HG03354 (cell line): Measurements from ENCODE around the gene PDE9A.
"Not testable (repeated sequence)": the region's sequence is repeated elsewhere in the genome, so short reads cannot be mapped to it uniquely, and the experiment has no call there.

ENCODE experiments used
- ATAC-seq: cut with Tn5 transposase; IDR thresholded peaks from one replicate; pipeline ENCODE4 v1.9.1; 2021; ENCODE audit warnings: mild to moderate bottlenecking; ENCODE audit not compliant: unreplicated experiment, poor library complexity, severe bottlenecking

Gene PDE9A

DNA sequence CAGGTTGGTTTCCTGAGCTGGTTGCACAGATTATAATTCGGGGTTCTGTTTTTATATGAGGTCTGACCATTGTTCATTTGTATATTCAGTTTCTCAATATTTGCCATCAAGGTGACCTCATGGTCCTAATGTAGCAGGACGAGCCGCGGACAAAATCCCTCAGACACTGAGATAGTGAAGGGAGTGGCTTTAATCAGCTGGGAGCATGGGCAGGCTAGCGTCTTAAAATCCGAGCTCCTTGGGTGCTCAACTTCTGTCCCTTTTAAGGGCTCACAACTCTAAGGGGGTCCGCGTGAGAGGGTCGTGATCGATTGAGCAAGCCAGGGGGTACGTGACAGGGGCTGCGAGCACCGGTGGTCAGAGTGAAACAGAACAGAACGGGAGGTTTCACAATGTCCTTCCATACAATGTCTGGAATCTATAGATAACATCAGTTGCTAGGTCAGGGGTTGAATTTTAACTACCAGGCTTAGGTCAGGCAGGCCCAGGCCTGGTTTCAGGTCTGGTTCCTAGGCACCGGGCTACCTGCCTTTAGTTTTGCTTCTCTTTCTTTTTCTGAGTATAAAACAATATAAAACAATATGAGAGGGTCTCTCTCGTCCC lies 154.0 kb downstream of the PDE9A start:
- ATAC-seq: not testable (repeated sequence)

DNA sequence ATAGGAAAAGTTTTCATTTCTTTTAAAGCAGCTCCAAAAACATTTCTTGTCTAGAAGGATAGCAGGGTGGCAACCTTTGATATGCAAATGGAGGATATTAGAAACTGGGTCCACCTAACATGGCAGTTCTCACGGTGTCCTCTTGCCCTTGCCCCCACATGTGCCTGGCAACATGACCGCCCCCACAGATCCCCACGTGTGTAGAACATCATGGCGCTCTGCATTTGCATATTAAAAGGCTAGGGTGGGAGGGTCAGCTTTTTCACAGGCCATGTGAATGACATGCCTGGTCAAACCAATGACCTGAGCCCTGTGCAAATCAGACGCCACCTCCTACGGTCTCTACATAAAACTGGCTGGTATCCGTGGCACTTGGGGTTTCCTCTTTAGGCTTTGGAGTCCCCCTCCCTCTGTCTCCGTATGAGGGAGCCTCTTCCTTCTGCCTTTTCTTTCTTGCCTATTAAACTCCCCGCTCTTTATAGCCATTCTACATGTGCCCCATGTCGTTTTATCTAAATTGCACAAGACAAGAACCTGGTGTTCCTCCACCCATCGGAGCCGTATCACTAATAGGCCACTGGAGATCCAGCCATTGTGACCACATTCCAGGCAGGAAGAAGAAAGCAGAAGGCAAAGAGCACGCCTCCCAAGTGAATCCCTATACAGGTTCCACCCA lies 154.7 kb downstream of the PDE9A start:
- ATAC-seq: no peak

DNA sequence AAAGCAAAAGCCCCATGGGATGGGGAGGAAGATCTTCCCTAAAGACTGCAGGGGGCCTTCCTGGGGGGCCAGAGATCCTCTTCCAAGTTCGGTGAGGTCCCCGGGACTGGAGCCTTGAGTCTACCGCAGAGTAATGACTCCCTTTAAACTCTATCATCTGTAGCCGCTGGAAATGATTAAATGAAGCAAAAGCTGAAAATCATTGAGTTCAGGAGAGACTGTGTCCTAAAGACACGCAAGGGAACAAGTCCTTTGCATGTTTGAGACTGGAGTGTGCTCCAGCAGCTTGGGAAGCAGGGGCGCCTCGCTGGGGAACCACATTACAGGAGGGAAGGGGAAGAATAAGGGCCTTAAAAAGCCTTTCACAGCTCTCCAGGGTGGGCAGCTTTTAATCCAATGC lies 155.8 kb downstream of the PDE9A start:
- ATAC-seq: no peak

DNA sequence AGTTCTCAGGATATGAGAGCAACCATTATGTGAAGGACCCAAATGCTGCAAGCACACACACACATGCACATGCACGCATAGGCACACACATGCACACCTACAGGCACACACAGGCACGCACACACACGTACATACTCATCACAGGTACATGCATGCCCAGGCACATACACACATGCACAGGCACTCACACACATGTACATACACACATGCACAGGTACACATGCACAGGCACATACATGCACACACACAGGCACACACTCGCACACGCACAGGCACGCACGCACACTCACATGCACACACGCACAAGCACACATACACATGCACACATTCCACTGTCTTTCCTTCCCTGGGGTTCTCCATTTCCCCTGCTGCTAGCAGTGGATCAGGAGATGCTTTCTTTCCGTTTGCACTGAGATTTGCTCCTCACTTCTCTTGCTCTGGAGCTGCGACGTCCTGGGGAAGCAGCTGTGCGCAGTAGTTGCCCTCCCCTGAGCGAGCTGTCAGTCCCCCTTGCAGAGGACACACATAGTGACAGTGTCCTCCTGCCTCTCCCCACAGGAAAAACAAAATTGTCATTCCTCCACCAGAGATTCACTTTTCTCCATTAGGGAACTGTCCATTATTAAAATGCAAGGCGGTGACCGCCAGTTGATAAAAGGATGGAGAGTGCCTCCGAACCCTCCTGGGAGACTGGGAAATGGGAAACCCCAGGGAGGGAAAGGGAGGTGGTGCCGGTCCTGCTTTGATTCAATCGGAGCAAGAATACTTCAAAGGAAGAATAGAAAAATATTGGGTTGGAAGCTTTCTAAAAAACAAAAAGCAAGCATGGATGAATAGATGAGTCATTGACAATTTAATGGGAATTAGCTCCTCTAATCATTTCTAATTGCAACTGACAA lies 156.4 kb downstream of the PDE9A start:
- ATAC-seq: no peak

DNA sequence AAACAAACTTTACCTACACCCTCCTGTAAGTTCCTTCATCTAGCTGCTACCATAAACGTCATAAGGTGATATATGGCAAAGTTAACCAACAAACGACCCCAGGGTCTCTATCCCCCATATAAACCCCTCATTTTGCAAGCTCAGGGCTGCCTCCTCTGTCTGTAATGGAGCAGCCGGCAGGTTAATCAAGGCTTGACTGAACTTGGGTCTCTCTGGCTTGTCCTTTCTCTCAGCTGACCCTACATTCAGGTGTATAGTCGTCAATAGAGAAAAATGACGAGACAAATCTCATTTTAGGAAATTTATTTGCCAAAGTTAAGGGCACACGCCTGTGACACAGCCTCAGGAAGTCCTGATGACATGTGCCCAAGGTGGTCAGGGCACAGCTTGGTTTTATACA lies 158.5 kb downstream of the PDE9A start:
- no peak for ATAC-seq

DNA sequence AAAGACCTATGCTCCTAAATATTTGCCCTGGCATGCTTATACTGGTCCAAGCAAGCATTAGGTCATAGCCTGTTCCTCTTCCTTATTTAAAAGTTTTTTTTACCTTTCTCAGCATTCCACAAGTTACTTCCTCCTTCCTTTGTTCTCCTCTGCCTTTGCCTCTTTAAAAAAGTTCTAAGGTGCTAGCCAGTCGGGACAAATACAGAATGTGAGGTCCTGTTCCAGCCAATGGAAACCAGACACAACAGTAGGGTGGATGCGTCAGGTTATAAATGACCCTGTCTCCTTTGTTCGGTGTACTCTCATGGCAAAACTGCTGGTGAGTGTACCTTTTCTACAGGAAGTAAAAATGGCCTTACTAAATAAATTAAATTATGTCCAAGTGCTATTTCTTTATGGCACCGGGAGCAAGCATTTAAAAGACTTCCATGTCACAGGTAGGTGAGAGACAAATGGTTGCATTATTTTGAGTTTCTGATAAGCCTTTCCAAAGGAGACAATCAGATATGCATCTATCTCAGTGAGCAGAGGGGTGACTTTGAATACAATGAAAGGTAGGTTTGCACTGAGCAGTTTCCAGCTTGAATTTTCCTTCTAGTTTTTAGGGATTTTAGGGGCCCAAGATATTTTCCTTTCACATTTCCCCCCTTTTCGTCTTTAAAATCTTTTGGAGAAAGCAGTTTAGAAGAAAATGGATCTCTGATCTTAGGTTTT lies 159.3 kb downstream of the PDE9A start:
- ATAC-seq: not testable (repeated sequence)

DNA sequence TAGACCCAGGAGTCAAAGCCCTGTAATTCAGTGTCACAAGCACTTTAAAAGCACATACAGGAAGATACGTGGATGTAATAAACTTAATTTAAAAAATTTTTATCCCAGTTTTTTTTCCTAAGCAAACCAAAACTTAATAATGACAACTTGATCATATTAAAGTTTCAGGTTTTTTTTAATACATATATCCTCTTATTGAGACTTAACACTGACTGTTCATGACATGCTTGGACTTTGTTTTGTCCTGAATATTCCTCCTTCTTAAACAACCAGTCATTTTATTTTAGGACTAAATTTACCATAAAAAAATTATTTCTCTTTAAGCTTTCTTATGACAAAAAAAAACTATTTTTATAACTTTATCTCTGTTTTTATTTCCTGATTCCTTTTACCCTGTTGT lies 161.8 kb downstream of the PDE9A start:
- no peak for ATAC-seq

DNA sequence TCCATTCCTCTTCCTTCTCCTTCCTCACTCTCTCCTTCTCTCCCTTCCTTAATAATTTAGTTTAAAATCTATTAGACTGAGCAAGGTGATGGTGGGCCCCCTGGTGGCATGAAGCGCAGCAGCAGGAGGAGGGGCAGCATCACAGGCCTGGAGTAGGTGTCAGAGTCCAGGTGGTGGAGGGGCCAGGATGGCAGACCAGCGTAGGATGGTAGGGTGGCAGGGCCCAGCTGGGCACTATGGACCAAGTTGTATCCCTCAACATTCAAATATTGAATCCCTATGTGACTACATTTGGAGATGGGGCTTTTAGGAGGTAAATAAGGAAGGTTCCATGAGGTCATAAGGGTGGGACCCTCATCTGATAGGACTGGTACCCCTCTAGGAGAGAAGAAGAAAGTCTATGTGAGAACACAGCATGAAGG lies 164.9 kb downstream of the PDE9A start:
- ATAC-seq: no peak

DNA sequence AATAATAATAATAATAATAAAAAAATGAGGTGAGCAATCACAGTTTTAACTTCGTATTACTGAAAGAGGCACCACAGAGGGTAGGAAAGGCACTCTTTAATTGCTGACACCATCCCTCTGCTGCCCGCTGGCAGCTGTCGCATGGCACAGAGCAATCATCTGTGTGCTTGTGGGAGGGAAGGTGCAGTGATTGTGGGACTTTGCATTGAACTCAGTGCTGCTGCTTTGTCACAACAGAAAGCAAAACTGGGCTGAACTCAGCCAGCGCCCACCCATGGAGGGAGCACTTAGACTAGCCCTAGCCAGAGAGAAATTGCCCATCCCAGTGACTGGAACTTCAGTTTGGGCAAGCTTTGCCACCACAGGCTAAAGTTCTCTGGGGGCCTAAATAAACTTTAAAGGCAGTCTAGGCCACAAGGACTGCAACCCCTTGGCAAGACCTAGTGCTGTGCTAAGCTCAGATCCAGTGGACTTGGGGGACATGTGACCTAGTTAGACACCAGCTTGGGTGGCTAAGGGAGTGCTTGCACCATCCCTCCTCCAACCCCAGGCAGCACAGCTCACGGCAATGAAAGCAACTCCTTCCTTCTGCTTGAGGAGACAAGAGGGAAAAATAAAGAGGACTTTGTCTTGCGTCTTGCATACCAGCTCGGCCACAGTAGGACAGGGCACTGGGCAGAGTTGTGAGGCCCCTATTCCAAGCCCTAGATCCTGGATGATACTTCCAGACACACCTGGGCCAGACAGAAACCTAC lies 166.6 kb downstream of the PDE9A start:
- ATAC-seq: no peak

DNA sequence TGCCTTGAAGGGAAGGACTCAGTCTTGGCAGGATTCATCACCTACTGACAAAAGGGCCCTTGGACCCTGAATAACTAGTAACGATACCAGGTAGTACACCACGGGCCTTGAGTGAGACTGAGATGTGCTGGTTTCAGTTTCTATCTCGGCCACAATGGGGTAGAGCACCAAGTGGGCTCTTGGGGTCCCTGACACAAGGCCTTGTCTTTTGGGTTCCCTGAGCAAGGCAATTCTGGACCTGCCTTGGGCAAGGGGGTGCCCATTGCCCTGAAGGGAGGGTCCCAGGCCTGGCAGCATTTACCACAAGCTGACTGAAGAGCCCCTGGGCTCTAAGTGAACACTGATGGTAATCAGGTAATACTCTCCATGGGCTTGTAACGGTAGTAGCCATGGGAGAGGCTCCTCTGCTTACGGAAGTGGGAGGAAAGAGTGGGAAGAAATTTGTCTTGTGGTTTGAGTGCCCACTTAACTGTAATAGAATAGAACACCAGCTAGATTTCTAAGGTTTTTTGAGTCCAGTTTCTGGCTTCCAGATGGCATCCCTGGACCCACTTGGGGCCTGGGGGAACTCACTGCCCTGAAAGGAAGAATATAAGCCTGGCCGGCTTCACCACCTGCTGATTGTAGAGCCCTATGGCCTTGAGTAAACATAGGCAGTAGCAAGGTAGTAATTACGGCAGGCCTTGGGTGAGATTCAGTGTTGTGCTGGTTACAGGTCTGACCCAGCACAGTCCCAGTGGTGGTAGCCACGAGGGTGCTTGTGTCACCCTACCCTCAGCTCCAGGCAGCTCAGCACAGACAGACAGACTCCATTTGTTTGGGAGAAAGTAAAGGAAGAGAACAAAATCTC lies 167.4 kb downstream of the PDE9A start:
- ATAC-seq: no peak
